Measurements from ENCODE around the gene ENDOV.

The ENDOV gene

GRCh38 chr17:80480248-80480647 is 65.3 kb downstream of the ENDOV start:
- no peak for DNase-seq

- DNase-seq: peak in 27 of 56 donors; percentile 9 to 69 (median 33)
These were observed 66.5 kb downstream of the ENDOV start for GRCh38 chr17:80481284-80482057.

- DNase-seq: no peak
These were observed 67.0 kb downstream of the ENDOV start for GRCh38 chr17:80482058-80482318.

- DNase-seq: no peak
These were observed 67.8 kb downstream of the ENDOV start for GRCh38 chr17:80482555-80483308.

- no peak for DNase-seq
These were observed 70.9 kb downstream of the ENDOV start for GRCh38 chr17:80485846-80486245.

- no peak for DNase-seq
These were observed 71.7 kb downstream of the ENDOV start for GRCh38 chr17:80486692-80487091.

- DNase-seq: no peak
These were observed 72.5 kb downstream of the ENDOV start for GRCh38 chr17:80487511-80487910.
